Measurements from ENCODE around the gene LPP.

Gene LPP

DNA sequence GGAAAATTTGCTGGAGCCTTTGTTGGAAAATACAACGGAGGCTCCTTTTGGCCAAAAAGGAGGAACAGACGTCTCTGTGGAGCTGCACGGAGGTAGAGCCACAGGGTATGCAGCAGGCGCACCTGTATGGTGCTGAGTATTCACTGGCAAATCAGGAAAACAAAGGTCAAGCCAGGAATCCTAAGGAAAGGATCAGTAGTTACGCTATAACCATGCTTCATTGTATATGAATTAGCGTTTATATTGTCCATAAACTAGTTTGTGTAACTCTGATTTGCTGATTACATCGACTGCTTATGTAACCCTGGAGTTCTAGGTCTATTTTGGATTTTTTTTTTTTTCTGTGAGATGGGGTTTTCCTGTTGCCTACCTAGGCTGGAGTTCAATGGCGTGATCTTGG lies 45.4 kb downstream of the LPP start:
- no peak for DNase-seq

DNA sequence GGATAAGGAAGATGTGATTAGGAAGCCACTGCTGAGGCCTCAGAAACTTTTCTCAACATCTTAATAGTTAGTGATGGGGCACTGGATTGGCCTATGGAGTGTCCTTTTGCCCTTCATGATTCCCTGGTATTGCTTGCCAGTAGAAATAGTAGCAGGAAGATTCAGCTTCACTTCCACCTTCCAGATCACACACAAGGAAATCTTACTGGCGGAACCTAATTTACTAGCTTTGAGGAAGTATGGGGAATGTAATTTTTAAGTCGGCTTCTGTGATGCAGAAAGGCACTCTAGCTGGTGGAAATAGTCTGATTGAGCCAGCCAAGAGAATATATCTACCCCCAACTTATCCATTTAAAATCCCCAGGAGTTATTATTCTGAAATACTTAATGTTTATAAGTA lies 46.5 kb downstream of the LPP start:
- DNase-seq, result peak; percentile 40 to 54 (median 51)

DNA sequence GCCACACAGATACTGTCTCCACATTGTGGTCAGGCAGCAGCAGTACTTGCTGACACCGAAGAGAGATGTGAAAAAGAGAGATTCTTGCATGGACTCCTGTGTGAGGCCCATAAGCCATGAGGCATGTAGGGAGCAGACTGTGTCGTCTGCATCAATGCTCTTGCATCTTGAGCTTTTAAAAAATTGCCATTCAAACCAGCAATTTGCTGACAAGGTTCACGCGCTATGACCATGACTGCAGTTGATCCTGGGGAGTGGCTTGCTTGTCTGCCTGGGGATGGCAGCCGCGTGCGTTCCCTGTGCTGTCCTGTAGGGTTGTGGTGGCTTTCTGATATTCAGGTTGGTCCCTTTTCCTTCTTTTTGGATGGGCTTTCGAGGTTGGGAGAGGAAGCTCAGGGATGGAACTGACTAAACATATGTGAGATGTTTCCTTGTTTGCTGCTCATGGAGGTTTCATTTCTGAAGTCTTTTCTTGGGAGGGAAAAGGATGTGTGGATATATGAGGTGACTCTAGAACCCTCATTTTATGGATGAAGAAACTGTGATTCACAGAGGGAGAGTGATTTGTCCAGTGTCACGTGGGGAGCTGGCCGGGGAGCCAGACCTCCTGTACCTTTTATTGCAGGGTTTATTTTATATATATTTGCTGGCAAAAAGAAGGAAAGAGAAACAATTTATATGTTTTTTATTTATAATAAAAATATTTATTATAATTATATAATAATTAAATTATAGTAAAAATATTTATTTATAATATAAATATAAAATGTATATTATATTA lies 48.6 kb downstream of the LPP start:
- no peak for DNase-seq

DNA sequence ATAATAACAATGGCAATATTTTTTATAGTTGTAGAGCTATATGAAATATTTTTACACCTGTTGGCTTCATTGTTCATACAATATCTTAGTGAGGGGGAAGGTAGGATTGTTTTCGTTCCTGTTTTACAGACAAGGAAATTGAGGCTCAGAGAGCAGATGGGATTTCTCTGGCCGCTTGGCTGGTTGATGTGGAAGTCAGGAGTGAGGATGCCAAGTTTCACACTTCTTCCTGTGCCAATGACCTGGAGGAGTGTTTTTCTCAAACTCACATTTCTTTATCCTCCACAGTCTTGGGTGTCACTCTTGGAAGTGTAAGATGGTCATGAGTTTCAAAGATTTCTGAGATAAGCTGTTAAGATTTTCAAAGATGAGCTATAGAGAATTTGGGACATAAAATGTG lies 50.6 kb downstream of the LPP start:
- no peak for DNase-seq

DNA sequence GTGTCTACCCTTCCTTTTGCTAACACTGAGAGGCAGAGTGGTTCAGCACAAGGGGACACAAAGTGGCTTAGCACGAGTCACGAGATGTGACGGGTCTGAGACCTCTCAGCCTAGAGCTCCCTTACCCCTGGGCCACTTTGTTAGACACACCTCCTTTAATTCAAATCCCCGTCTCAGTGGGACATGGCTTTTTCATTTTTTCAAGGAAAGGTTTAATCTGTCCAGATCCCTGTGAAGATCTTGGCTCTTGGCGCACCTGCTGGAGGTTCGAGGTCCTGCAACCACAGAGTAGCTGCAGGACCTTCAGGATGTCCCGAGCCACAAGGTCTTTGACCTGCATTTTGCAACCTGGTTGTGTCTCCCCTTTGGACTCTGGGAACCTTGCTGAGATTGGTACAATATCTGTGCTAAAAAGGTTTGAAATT lies 52.0 kb downstream of the LPP start:
- no peak for DNase-seq

DNA sequence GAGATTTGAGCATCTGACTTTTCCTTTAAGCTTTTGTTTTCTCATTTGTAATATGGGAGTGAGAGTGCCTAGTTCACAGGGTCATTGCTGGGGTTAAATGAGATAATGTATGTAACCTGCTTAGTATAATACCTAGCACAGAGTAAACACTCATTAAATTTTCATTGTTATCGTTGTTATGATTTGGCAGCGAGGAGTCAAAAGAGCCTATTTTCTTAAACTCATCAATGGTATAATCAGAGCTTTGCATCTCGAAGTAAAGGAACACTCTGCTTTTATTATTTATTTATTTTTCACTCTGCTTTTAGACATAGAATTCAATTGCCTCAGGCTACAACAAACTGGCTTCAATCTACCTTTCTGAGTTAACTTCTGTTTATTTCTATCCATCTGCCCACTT lies 52.8 kb downstream of the LPP start:
- DNase-seq, result no peak

DNA sequence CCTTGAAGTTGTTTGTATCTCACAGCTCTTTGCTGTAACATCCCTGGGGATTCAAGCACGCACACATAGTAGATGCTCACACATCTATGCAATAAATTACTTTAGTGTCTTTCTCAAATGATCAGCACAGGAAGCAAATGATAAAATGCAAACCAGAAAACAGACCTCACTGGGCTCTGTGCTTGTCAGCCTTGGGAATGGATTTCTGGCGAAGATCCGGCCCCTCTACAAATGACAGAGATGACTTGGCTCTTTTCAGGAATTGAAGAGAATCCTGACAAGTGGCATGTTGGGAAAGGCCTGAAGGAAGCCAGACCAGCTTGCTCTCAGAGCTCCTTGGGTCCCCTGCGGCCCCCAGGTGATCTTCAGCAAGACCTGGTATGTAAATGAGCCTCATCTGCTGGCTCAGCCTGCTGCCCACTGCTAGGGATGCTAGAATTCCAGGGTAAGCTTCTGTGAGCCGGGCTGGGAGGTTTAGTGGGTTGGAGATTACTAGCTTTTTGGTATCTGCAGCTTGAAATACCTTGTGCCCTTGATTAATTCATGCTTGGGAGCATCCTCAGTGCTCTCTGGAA lies 54.1 kb downstream of the LPP start:
- DNase-seq, result no peak

DNA sequence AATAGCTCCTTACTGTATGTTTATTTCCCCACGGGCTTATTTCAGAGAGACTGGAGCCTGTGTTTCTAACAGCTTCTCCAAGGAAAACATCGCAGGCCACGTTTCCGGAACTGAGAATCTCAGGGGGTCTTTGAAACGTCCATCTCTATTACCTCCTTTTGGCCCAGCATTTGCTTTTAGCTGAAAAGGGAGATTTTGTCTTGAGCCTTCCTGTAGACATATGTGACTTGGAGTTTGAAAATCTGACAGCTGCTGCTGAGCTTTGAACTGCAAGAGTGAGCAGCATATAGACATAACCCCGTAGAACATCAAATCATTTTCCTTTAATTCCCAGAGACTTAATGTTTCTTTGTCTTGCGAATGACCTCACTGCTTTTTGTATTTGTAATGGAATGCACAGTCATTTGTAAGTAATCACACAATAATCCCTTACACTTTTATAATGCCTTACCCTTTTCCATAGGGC lies 54.6 kb downstream of the LPP start:
- DNase-seq, result no peak

DNA sequence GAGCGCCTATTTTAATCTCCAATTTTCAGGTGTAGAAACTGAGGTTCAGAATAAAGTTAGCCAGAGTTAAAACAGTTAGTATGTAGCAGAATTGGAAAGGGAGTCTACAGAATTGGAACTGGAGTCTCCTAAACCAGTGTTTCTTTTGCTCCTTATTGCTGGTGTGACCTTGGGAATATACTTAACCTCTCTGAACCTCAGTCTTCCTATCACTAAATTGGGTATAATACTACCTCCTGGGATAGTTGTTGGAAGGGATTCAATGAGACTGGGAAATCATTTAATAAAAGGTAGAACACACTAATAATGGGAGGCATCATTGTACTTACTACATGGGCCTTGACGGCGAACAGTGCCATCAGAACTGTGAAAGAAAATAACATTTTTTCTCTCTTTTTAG lies 55.1 kb downstream of the LPP start:
- DNase-seq, result no peak

DNA sequence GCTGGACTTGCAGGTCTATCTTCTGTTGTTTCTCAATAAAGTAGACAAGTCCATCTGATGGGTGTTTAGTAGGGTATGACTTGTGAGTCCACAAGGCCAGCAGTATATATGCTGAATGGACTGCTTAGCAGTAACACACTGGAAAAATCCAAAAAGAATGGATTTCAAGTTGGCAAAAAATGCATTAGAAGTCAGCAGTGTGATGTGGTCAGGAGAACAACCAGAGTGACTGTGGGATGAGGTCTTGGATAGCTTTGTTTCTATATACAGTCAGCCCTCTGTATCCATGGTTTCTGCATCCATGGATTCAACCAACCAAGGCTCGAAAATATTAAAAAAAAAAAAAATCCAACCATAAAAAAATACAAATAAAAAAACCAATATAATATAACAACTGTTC lies 55.8 kb downstream of the LPP start:
- no peak for DNase-seq

DNA sequence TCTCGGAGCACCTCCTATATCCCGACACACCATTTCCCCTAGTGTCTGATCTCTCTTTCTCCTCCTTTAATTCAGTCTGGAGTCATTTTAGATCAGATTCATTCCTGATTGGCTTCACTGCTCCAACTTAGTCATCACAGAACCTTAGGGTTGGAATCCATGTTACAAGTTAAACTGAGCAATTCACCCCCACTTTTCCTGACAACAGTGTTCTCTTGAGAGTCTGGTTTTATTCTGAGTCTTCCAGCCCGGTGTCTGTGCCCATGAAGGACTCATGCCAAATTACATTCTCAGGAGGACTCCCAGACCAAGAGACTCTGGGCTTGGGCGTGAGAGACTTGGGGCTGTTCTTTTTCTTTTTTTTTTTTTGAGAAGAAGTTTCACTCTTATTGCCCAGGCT lies 57.5 kb downstream of the LPP start:
- DNase-seq, result no peak

DNA sequence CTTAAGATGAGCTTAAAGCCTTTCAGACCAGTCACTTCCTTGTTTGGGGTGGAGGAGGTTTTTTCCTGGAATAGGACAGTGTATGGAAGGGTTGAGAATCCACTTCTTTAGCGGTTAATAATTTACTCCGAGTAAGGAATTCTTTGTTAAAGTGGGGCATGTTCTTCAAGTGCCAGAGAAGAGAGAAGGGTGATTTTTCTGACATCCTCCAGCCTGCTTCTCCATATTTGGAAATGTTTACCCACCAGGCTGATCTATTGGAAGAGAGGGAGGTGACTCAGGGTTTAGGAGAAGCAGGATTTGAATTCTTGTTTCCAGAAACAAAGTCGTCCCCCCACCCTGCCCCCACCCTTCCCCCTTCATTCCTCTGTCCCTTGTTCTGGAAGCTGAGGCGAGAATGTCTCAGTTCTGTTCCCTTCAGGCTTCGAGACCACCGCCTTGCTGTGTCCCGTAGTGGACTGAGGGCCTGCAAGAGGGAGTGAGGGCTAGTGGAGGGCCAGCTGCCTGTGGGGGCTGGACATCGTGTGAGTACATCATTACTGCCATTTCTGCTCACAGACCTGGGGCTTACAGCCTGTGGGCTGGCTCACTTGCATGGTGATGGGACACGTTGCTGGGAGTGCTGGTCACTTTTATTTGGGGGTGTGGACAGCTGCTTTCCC lies 58.5 kb downstream of the LPP start:
- no peak for DNase-seq

DNA sequence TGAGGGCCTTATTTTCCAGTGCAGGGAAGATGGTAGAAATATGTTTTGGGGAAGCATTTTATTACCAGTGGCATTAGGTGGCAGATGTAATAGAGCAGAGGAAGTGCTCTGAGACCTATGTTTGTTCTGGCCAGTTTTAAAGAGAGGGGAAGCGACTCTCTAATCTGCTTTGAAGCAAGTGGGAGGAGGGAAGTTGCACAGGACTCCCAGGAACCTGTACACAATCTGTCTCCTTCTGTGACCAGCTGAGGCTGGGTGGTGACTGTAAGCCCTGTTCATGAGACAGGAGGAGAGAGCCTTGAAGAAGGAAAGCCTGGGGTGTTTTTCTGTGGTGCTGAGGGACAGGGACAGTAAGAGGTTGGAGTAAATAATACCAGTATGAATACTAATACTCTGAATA lies 60.5 kb downstream of the LPP start:
- DNase-seq, result peak; percentile 78 to 82 (median 79)

DNA sequence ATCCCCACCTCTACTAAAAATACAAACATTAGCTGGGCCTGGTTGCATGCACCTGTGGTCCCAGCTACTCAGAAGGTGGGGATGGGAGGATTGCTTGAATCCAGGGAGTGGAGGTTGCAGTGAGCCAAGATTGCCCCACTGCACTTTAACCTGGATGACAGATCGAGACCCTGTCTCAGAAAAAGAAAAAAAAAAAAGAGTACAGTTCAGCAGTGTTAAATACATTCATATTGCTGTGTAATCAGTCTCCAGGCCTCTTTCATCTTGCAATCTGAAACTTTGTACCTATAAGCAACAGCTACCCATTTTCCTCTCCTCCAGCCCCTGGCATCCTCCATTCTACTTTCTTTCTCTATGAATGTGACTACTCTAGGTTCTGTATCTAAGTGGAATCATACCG lies 61.2 kb downstream of the LPP start:
- no peak for DNase-seq

DNA sequence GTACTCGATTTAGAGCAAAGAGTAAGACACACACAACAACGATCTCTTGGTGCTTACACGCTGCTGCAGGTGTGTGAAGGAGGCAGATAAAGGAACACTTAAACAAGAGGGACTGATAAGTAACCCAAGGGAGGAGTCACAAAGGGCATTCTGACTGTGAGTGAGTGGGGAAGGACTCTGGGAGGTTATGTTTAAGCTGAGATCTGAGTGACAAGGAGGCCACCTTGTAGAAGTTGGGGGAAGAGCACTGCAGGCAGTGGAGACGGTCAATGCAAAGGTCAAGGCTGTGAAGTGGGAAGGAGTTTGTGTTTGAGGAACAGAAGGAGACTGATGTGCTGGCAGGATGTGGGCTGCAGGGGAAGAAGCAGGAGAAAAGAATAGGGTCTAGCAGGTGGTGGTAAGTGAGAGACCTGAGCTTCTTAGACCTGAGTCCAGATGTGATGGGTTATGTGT lies 63.1 kb downstream of the LPP start:
- DNase-seq, result peak in 1 of 3 donors; percentile 11

DNA sequence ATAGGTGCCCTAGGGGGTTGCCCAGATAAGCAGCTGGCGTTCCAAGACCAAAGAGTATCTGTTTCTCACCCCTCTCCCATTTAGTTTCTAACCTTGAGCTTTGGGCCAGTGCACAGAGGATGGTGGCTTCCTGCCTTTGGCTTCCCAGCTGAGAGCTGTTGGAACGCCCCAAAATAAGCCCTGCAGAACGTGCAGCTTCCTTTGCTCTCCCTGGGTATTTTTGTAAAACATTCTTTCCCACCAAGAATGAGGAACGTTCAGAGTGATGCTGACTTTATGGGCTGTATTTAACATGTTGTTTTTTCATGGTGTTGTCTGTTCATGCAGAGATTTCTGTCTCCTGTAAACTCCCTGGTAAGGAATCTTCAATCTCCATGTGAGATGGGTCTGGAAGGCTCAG lies 63.8 kb downstream of the LPP start:
- DNase-seq, result no peak

DNA sequence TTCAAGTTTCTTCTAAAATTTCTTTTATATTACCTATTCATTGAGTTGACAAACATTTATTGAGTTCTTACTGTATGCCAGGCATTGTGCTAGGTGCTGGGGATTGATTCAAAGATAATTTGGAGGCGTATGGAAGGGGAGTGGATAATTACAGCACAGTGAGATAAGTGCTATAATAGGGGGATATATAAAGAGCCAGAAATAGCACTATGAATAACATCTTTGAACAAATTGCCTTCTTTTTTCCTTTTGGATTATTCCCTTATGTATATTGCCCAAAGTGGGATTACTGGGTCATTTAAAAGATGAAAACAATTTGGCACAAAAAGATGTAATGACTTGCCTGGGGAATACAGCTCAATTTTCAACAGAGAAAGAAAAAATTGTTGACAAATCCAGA lies 64.6 kb downstream of the LPP start:
- DNase-seq, result no peak

DNA sequence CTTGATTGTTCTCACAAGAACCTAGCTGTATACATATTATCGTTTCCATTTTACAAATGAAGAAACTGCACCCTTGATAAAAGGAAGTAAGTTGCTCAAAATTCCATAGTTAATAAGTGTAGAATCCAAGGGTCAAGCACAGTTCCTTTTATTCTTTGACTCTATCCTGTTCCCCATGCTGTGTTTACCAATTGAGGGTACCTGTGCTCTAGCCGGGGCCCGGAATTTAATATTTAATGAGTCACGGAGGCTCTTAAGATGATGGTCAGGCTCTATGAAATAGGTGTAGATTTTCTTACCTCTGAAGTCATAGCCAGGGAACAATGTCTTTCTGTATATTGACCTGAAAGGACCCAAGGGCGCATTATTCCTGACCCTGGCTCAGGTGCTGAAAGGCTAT lies 65.2 kb downstream of the LPP start:
- no peak for DNase-seq

DNA sequence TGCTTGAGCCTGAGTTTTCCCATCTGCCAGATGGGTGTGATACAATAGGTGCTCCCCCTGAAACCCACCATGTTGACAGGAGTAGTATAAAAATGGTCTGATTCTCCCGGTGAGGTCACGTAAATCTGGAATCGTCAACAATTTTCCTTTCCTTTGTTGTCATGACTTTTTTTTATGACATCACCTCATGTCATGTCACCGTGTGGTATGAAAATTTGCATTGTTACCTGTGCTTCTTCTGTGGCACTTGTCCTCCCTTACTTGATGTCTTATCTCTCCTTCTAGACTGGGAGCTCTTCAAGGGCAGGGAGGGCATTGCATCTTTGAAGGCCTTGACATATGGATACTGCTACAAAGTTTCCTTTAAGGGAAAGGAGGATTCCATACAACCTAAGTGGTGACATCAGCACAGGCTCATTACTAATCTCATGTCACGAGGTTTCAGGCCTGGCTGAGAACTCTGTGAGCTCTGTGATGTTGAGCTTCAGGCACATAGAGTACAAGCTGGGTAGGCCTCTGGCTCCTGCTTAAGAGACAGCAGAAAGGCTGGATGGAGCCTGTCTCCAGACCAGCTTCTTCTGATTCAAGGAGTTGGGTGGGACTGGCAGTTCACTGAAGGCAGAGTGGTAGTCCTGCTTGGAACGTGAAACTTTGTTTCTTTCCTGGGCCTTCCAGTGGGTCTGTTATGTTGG lies 66.3 kb downstream of the LPP start:
- no peak for DNase-seq

DNA sequence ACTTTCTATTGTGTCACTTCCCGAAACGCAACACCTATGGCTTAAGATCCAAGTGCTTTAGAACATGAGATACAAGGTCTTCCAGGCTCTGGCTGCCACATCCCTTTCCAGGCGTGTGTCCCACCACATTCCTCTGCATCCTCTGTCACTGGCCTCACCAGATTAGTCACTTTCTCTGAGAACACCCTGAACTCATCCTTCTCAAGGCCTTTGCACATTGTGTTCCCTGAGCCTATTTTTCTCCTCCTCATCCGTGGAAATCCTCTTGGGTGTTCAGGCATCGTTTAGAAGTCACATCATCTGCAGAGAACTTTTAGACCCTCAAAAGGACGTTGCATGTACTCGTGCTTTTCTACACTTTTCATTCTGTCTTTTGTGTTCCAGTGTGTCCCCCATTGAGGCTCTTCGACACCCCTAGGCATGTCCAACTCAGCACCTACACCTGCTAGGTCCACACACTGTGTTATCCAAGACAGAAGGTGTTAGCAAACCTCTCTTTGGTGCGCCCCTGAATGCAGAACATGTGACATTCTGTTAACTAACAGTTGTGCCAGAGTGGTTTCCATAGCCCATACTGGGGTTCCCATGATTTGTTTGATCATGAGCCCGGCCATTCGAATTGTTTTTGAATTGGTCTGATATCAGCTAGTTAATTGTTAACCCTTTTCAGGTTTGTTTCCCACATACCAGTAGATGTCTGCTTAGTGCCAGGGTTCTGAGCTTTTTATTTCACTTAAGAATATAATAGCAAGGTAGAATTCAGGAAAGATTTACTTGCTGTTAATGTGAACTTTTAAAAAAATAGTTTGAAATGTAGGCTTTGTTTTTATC lies 67.2 kb downstream of the LPP start:
- no peak for DNase-seq

DNA sequence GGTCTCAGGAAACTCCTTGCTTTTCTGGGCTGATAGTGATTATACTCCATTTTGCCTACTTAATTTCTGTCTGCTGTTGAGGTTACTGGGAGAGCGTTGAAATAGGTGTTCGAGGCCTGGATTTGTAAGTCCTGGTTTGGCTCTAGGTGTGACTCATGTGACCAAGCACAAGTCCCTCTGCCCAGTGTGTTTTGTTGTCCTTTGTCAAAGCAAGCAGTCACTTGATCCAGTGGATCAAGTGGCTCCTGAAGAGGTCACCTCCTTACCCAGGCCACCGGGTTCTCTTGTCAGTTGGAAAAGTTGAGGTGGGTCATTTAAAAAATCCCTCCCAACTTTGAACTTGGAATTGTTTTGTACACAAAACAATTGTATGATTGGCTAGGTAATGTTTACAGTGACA lies 70.0 kb downstream of the LPP start:
- DNase-seq, result no peak

DNA sequence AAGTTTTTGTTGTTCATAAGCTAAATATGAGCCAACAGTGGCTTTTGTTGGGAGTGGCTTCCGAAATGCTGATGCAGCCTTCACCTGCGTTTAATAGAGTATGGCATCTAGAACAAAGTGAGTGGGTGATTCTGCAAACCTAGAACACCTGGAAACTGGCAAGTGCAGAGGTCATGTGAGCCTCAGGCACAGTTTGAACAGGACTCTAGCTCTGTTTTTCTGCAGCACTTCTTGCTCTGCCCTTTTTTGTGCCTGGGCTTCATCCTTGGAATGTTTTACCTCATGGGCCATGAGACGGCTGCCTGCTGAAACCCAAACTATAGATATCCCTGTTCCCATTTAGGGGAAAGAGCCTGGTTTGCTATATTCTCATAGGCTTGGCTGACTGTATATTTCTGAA lies 73.5 kb downstream of the LPP start:
- no peak for DNase-seq

DNA sequence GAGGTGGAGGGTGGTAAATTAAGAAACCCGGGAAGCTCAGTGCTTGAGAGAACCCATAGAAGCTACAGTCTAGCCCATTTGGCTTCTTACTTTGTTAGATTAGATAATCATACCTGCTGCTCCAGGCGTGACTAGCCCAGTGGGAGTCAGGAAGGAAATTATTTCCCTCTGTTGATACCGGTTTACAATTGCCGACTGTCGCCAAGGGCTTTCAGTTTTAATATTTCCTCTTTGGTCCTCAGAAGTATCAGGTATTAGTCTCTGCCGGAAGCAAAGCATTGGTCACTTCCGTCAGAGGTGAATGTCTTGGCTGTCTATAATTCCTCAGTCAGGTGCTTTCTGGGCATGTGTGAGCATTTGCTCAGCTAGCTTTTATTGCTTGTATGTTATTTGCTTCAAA lies 75.2 kb downstream of the LPP start:
- no peak for DNase-seq

Measured in suppressor macrophage treated with lipopolysaccharide for 1 hour (primary cell).